ENCODE data around the gene LEO1. TPM values are rescaled to one million over a fixed set of nuclear protein-coding genes. Genes with fewer than 3 reads are reported as not detected.

LEO1 gene
- total RNA-seq, 1 donor from 2014 or later = 19.4 TPM

DNA sequence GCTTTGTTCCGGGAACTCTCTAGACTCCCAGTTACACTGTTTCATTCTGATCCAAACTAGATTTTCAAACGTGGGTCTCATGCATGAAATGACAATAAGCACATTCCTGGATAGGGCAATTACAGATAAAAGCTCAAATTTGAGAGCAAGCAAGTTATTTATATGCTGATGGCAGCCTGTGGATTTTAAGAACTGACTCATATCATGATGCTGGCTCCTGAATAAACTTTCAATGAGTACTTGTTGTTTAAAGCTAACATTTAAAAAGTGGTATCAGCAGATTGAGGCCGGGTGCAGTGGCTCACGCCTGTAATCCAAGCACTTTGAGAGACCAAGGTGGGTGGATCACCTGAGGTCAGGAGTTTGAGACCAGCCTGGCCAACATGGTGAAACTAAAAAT, 66.6 kb downstream of the LEO1 start:
- Mint-ChIP-seq H3K27me3 (ENCODE audit: unreplicated experiment) (no peaks in the 10 kb centered on the region), H3K4me1 (ENCODE audit: unreplicated experiment) (peaks cover 5% of the 10 kb centered on the region), H3K9me3 (ENCODE audit: unreplicated experiment) (no peaks in the 10 kb centered on the region), H3K27ac (ENCODE audit: unreplicated experiment) (no peak overlapping the region), H3K4me3 (ENCODE audit: unreplicated experiment) (no peak overlapping the region), H3K36me3 (ENCODE audit: unreplicated experiment) (peaks cover 54% of the 10 kb centered on the region)
- no peak for DNase-seq (ENCODE audit: extremely low spot score, unreplicated experiment)
- no peak for TF ChIP-seq CTCF (IDR thresholded peaks at IDR 0.05)

GRCh38 chr15:51904421-51904820, 67.2 kb downstream of the LEO1 start:
- no peak for DNase-seq (ENCODE audit: extremely low spot score, unreplicated experiment)
- Mint-ChIP-seq H3K9me3 (ENCODE audit: unreplicated experiment) (no peaks in the 10 kb centered on the region), H3K36me3 (ENCODE audit: unreplicated experiment) (peaks cover 57% of the 10 kb centered on the region), H3K4me1 (ENCODE audit: unreplicated experiment) (peaks cover 5% of the 10 kb centered on the region), H3K27ac (ENCODE audit: unreplicated experiment) (peak overlapping the region; percentile 18), H3K4me3 (ENCODE audit: unreplicated experiment) (no peak overlapping the region), H3K27me3 (ENCODE audit: unreplicated experiment) (no peaks in the 10 kb centered on the region)
- TF ChIP-seq CTCF (IDR thresholded peaks at IDR 0.05) = no peak

- Mint-ChIP-seq H3K4me3 (ENCODE audit: unreplicated experiment) (no peak overlapping the region), H3K4me1 (ENCODE audit: unreplicated experiment) (peaks cover 20% of the 10 kb centered on the region), H3K36me3 (ENCODE audit: unreplicated experiment) (peaks cover 33% of the 10 kb centered on the region), H3K27ac (ENCODE audit: unreplicated experiment) (no peak overlapping the region), H3K27me3 (ENCODE audit: unreplicated experiment) (no peaks in the 10 kb centered on the region), H3K9me3 (ENCODE audit: unreplicated experiment) (no peaks in the 10 kb centered on the region)
- TF ChIP-seq CTCF (IDR thresholded peaks at IDR 0.05) = no peak
- no peak for DNase-seq (ENCODE audit: extremely low spot score, unreplicated experiment)
Observed at GRCh38 chr15:51889486-51889885, 82.1 kb downstream of the LEO1 start.

DNA sequence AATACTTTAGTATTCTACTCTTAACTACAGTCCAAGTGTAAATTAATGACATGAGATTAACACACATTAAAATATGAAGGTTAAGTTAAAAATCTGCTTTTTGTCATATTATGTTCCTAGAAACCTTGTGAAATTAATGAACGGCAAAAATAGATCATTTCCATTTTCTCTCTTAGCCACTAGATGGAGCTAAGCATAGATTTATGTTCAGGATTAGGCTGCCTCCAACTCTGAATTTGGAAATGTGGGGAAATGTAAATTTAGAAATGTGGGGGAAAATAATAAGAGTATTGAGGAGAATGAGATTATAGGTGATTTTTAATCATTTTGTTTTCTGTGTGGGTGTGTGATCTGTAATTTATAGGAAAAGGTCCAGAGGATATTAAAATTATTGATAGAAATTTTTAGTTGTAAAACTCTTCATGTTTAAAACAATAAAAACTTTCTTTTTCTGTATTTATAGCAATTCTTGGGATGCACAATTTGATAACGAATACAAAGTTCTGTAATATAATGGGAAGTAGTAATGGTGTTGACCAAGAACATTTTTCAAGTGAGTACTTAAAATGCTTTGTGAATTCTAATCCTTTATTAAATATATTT, 82.9 kb downstream of the LEO1 start:
- DNase-seq (ENCODE audit: extremely low spot score, unreplicated experiment) = no peak
- TF ChIP-seq CTCF (IDR thresholded peaks at IDR 0.05) = peak; percentile 76
- peak overlapping the region; percentile 9 for H3K27ac Mint-ChIP-seq (ENCODE audit: unreplicated experiment)
- peaks cover 28% of the 10 kb centered on the region for H3K36me3 Mint-ChIP-seq (ENCODE audit: unreplicated experiment)
- H3K27me3 Mint-ChIP-seq (ENCODE audit: unreplicated experiment) = no peaks in the 10 kb centered on the region
- no peak overlapping the region for H3K4me3 Mint-ChIP-seq (ENCODE audit: unreplicated experiment)
- peaks cover 28% of the 10 kb centered on the region for H3K4me1 Mint-ChIP-seq (ENCODE audit: unreplicated experiment)
- H3K9me3 Mint-ChIP-seq (ENCODE audit: unreplicated experiment) = no peaks in the 10 kb centered on the region

Other genes with a start within 250 kb of the LEO1 start
- 1.8 and 2.7 TPM in 2 replicates for gene LYSMD2, start 234.1 kb downstream of the LEO1 start, total RNA-seq
- 4.3 and 6.3 TPM in 2 replicates for gene TMOD2, start 220.2 kb downstream of the LEO1 start, total RNA-seq
- gene TMOD3, start 142.1 kb downstream of the LEO1 start, total RNA-seq = 75.4 and 84.3 TPM in 2 replicates
- 44.3 and 46.1 TPM in 2 replicates for gene MAPK6, start 47.4 kb upstream of the LEO1 start, total RNA-seq
- not detected in 2 replicates for gene BCL2L10, start 141.0 kb upstream of the LEO1 start, total RNA-seq
- 34.0 and 34.5 TPM in 2 replicates for gene GNB5, start 219.6 kb upstream of the LEO1 start, total RNA-seq

All from osteocyte (in vitro differentiated cells).